Heart right ventricle (tissue), 16 donors: Measurements from ENCODE around the gene CCM2. TPM values are rescaled to one million over a fixed set of nuclear protein-coding genes. Genes with fewer than 3 reads are reported as not detected.

Source experiments
- ATAC-seq, 8 donors: fragments of 200-7000 bp; cut with Tn5 transposase; one replicate each; pipeline ENCODE4 v1.9.1; 2020; ENCODE audit warnings: mild to moderate bottlenecking in 8 of 8, moderate library complexity in 8 of 8, moderate number of reproducible peaks in 1 of 8
- DNase-seq, 2 donors: peaks; one replicate each; pipeline ENCODE4 v3.0.0-alpha.2; 2020
- H3K27ac ChIP-seq, 10 donors: fragments of 200-600 bp; sonication (generic) in 2 of 10; one replicate each; pipeline versions ENCODE4 v1.5.0 to v1.8.0; 2020 to 2022; ENCODE audit warnings: mild to moderate bottlenecking in 3 of 10
- H3K27me3 ChIP-seq, 7 donors: fragments of 200-600 bp; one replicate each; pipeline ENCODE4 v1.8.0; 2021 to 2022; ENCODE audit warnings: mild to moderate bottlenecking in 2 of 7
- H3K36me3 ChIP-seq, 9 donors: fragments of 200-600 bp; sonication (generic) in 1 of 9; one replicate each; pipeline versions ENCODE4 v1.5.0 to v1.8.0; 2020 to 2022; ENCODE audit warnings: mild to moderate bottlenecking in 2 of 9
- H3K4me1 ChIP-seq, 9 donors: fragments of 200-600 bp; sonication (generic) in 1 of 9; one replicate each; pipeline versions ENCODE4 v1.5.0 to v1.8.0; 2020 to 2022; ENCODE audit warnings: mild to moderate bottlenecking in 4 of 9
- H3K4me3 ChIP-seq, 10 donors: fragments of 200-600 bp; sonication (generic) in 2 of 10; one replicate each; pipeline versions ENCODE4 v1.5.0 to v1.8.0; 2020 to 2022; ENCODE audit warnings: mild to moderate bottlenecking in 7 of 10, moderate library complexity in 2 of 10
- H3K9me3 ChIP-seq, 11 donors: fragments of 200-600 bp in 10 of 11; sonication (generic) in 2 of 11; one replicate each; pipeline versions ENCODE4 v1.5.0 to v1.8.0; 2013 to 2022; ENCODE audit warnings: mild to moderate bottlenecking in 2 of 11, control low read depth in 1 of 11, moderate library complexity in 1 of 11
- CTCF ChIP-seq, 9 donors: fragments of 200-600 bp; sonication (generic) in 2 of 9; IDR thresholded peaks; one replicate each; pipeline versions ENCODE4 v1.5.0 to v1.8.0; 2021 to 2022; ENCODE audit warnings: antibody characterized with exemption in 9 of 9, mild to moderate bottlenecking in 5 of 9, moderate library complexity in 1 of 9
- WGBS, 2 donors: extraction: QIAGEN DNeasy Blood & Tissue Kit; methylation state at CpG; one replicate each; pipeline ENCODE4 v1.1.7; 2013; ENCODE audit warnings: inconsistent platforms in 1 of 2; 5-methylcytosine and 5-hydroxymethylcytosine counted together
- intact Hi-C, 10 donors: fragments of 100-400 bp; cut with DNase I; formaldehyde crosslinking; loops; one replicate each; pipeline versions ENCODE4 v1.11.1 to v1.14.2; 2022
- polyA plus RNA-seq, 2 donors: library from polyadenylated mRNA; stranded (reverse); fragments of 200-250 nt; gene quantifications; one replicate each; pipeline ENCODE4 v1.2.3, GENCODE V29; 2013
- total RNA-seq, 10 donors: library from RNA; stranded (reverse); fragmentation: NEBNext Ultra II Directional in 3 of 10; extraction: Animal tissue kit (Norgen Biotek cat#: 25700) in 3 of 10; gene quantifications; one replicate each; pipeline versions ENCODE4 v1.2.1 to v1.2.4, GENCODE V29; 2021 to 2023
- donor health status: Arrhythmogenic right ventricular cardiomyopathy.
- donor health status: ischemic (EF 13 %, LVEDD 7.1; RV severe dilation, severe dysfunction).
- donor health status: healthy with polysubstance abuse.
- donor health status: DM: no; HTN: yes; CAD: no.
- donor health status: DM: no; HTN: no; CAD: no.
- donor health status: ischemic (EF 25% LVEDD 6.9; RV normal size, moderate dysfunction).
- donor health status: ischemic (EF 25% LVEDD 5.7; RV mildly dilated, moderate dysfunction).
- donor health status: healthy.
- donor health status: DM: yes; HTN: yes; CAD: no.
- donor health status: Ischemic cardiomyopathy.
- donor health status: ischemic (EF 35%, LVEDD 5.7; RV mildly dilated, moderate dysfunction).
- donor health status: nonischemic (EF 11% LVEDD 7.7; RV severe dilation, severe dysfunction).
- donor health status: DM: yes; HTN: yes; CAD: no.
- donor health status: PGD.
- donor health status: ischemic (EF 29% LVEDD 5.4; RV normal size, mild dysfunction).
- donor health status: nonischemic (EF 23%, LVEDD 6.1; RV moderate dilation, normal function).

The CCM2 gene
- total and polyA plus RNA-seq, 12 donors: 21.5 to 71.1 (median 25.7) TPM

- Histone ChIP-seq H3K27ac (no peak overlapping the region), H3K4me1 (peaks cover 0 to 15% (median 4%) of the 10 kb centered on the region in 9 donors), H3K9me3 (peaks cover 0 to 4% (median 0%) of the 10 kb centered on the region in 11 donors), H3K36me3 (peaks cover 0 to 56% (median 0%) of the 10 kb centered on the region in 9 donors), H3K27me3 (no peaks in the 10 kb centered on the region), H3K4me3 (no peak overlapping the region)
- no peak for DNase-seq
- TF ChIP-seq CTCF (IDR thresholded peaks at IDR 0.05): no peak
- ATAC-seq: no peak
- WGBS, 2 donors: 82 to 89% methylated on average over 2 of the region's 2 CpGs
- intact Hi-C loops: loop anchor here in 1 of 10 donors (10.0 kb wide), 1 partner anchor 91 kb away; no protein-coding TSS in a partner anchor
Observed at GRCh38 chr7:45013465-45013967, 13.5 kb downstream of the CCM2 start.

- TF ChIP-seq CTCF (IDR thresholded peaks at IDR 0.05): no peak
- 78 to 85% methylated on average over 1 of the region's 1 CpG for WGBS, 2 donors
Observed at GRCh38 chr7:45015313-45015712, 15.3 kb downstream of the CCM2 start.

GRCh38 chr7:45017253-45017652 is 17.3 kb downstream of the CCM2 start:
- H3K9me3 ChIP-seq: peaks cover 0 to 4% (median 0%) of the 10 kb centered on the region in 11 donors

More at GRCh38 chr7:45015313-45015712, 15.3 kb downstream of the CCM2 start:
- Histone ChIP-seq H3K9me3 (peaks cover 0 to 4% (median 0%) of the 10 kb centered on the region in 11 donors), H3K4me3 (no peak overlapping the region), H3K36me3 (peaks cover 0 to 64% (median 0%) of the 10 kb centered on the region in 9 donors), H3K27me3 (no peaks in the 10 kb centered on the region), H3K4me1 (peaks cover 0 to 20% (median 4%) of the 10 kb centered on the region in 9 donors), H3K27ac (no peak overlapping the region)
- DNase-seq: no peak
- no peak for ATAC-seq
- intact Hi-C loops: loop anchor here in 1 of 10 donors (10.0 kb wide), 1 partner anchor 89 kb away; no protein-coding TSS in a partner anchor

GRCh38 chr7:45020915-45021314 is 20.9 kb downstream of the CCM2 start:
- H3K27me3 ChIP-seq: no peaks in the 10 kb centered on the region
- no peak for TF ChIP-seq CTCF (IDR thresholded peaks at IDR 0.05)
- no peak overlapping the region for H3K4me3 ChIP-seq
- peaks cover 0 to 28% (median 0%) of the 10 kb centered on the region in 9 donors for H3K4me1 ChIP-seq
- peaks cover 0 to 15% (median 0%) of the 10 kb centered on the region in 11 donors for H3K9me3 ChIP-seq
- no peak for ATAC-seq
- peaks cover 0 to 38% (median 0%) of the 10 kb centered on the region in 9 donors for H3K36me3 ChIP-seq
- intact Hi-C loops: no loop called here
- 84 to 85% methylated on average over 5 of the region's 5 CpGs for WGBS, 2 donors
- DNase-seq: no peak
- H3K27ac ChIP-seq: no peak overlapping the region

More at GRCh38 chr7:45017253-45017652, 17.3 kb downstream of the CCM2 start:
- ATAC-seq (no peak), DNase-seq (no peak)
- Histone ChIP-seq H3K4me1 (peaks cover 0 to 30% (median 5%) of the 10 kb centered on the region in 9 donors), H3K36me3 (peaks cover 0 to 50% (median 0%) of the 10 kb centered on the region in 9 donors), H3K27me3 (no peaks in the 10 kb centered on the region), H3K27ac (no peak overlapping the region), H3K4me3 (no peak overlapping the region)
- intact Hi-C loops: loop anchor here in 1 of 10 donors (10.0 kb wide), 1 partner anchor 88 kb away; no protein-coding TSS in a partner anchor
- TF ChIP-seq CTCF (IDR thresholded peaks at IDR 0.05): no peak
- 65 to 66% methylated on average over 3 of the region's 3 CpGs for WGBS, 2 donors
